K562 (cell line): ENCODE measurements around the gene DPM2.

ENCODE experiments used
- EP400 ChIP-seq: fragments of 450-650 bp; IDR thresholded peaks from 2 replicates; pipeline ENCODE4 v1.6.1; 2017; ENCODE audit warnings: antibody characterized with exemption, mild to moderate bottlenecking, moderate library complexity
- TF ChIP-seq, protein P1 (sequence below): fragments of 250-450 bp; sonication (Bioruptor Pico); IDR thresholded peaks from 2 replicates; pipeline ENCODE4 v1.6.1; 2021; ENCODE audit warnings: mild to moderate bottlenecking

DNA sequence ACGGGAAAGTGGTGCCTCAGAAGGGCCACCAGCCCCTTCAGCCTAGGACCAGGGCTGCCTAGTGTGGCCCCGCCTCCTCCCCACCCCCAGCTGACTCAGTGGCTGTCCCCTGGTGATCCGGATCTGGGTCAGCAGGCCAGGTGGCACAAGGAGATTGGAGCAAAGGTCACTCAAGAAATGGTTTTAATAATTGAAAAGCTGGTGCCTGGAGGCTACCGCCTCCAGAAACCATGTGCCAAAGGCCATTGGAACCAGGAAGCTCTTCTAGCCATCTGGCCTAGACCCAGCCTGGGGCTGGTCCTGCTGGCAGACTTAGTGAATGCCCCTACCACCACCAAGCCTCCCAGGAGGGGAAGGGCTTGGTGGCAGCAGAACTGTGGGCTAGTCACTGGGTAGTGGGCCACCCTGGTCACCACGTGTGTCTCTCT, 22.3 kb downstream of the DPM2 start:
- TF ChIP-seq EP400 = no peak
- TF ChIP-seq, protein P1, sequence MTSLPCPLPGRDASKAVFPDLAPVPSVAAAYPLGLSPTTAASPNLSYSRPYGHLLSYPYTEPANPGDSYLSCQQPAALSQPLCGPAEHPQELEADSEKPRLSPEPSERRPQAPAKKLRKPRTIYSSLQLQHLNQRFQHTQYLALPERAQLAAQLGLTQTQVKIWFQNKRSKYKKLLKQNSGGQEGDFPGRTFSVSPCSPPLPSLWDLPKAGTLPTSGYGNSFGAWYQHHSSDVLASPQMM = no peak
